Stimulated activated CD8-positive, alpha-beta memory T cell treated with anti-CD3 and anti-CD28 coated beads, Interleukin-15, amount 100 ng/mL, for 24 hours (primary cell): Measurements from ENCODE around the gene KRT24.
"Not testable (repeated sequence)": the region's sequence is repeated elsewhere in the genome, so short reads cannot be mapped to it uniquely, and the experiment has no call there.

Source experiments
- DNase-seq: peaks from one replicate; pipeline ENCODE4 v3.0.0-alpha.2; 2020; ENCODE audit warnings: low read depth

KRT24 gene

DNA sequence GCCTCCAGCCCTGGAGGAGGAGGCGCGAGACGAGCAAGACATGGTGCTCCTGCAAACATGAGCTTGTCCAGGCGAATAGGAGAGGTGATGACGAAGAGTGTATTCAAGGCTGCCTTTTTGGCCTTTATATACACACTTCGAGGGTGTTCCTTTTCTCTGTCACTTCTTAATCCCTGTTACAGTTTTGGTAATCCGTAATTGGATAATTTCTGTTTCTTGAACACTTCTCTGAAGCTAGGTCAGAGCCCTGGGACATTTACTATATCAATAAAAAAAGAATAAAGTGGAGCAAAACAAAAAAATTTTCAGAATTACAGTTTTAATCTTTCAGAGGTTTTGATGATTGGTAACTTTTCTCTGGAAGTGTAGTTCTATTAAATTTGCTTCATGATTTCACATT, at the start of gene KRT24:
TSS of gene KRT24 (minus strand) at position 101 of the 400 bp plus-strand sequence. CDS start at position 42, 59 bp downstream.
- DNase-seq, result no peak

- no peak for DNase-seq
Observed at GRCh38 chr17:40751065-40751464, 47.5 kb upstream of the KRT24 start.

DNA sequence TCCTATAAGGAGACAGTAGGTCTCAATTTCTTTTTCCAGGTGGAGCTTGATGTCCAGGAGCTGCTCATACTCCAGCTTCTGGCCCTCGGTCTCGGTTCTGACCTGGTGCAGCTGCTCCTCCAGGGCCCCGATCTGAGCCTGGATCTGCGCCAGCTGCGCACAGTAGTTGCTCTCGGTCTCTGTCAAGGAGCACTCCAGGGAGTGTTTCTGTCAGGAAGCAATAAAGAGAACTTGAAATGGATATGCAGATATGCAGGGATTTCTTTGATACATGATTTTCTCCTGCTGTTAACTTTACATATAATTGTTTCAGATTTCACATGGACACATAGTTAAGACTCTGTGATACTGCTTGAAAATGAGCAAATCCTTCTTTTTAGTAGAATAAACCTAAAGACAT, 46.8 kb upstream of the KRT24 start:
- no peak for DNase-seq

DNA sequence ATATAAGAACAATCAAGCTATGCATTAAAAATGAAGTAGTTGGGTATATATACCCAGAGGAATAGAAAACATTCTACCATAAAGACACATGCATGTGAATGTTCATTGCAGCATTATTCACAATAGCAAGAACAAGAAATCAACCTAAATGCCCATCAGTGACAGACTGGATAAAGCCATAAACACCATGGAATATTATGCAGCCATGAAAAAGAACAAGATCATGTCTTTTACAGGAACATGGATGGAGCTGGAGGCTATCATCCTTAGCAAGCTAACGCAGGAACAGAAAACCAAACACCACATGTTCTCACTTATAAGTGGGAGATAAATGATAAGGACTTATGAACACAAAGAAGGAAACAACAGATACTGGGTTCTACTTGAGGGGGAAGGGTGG, 45.1 kb upstream of the KRT24 start:
- not testable (repeated sequence) for DNase-seq

GRCh38 chr17:40738553-40738952, 35.0 kb upstream of the KRT24 start:
- no peak for DNase-seq

DNA sequence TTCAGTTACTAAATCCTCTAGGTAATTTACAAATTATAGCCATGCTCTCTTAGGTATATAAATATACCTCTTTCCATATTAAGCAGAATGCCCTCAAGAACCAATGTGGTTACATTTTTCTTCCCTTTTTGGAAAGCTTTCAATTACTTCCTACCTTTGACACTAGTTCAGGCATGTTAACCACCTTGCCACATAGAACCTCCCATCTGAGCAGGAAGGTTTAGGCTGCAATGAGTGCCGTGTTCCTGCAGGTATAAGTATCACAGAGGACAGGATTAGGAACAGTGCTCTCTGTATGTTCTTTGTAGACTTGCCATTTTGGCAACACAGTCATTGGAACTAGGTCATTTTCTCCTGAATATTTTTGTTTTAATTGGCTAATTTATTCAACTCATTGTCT, 31.5 kb upstream of the KRT24 start:
- DNase-seq, result no peak

- no peak for DNase-seq
Observed at GRCh38 chr17:40734018-40734417, 30.5 kb upstream of the KRT24 start.

GRCh38 chr17:40730970-40731369, 27.4 kb upstream of the KRT24 start:
- no peak for DNase-seq

DNA sequence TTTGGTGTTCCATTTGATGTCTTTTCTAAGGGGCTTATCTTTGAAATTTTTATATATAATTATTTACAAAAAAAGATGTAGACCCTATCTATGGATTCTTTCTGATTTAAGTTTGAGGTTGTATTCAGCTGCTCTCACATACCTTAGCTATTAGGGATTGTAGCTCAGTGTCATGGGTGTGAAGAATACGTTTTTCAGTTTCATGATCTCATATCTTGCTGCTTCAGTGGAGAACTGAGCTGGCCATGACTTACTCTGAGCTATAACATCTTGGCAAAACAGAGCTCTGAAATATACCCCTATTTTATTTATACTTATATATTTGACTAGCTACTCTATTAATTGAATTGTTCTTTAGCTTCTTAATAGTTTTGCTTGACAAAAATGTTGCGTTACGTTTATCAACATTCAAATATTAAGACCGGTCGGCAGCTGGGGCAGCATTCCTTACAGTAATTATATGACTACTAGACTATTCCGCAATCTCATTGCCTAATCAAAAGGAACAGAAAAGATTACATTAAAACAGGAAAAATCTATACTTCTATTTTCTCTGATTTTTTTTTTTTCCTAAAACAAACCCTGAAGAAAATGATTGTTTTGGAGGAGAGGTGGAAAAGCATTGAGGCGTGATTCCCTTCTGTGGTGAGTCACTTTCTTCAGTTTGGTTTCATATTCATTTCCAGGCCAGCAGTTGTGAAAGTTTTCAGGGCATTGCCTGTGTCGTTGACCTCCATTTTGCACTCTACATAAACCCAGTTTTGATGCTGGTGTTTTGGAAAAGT, 24.1 kb upstream of the KRT24 start:
- no peak for DNase-seq

DNA sequence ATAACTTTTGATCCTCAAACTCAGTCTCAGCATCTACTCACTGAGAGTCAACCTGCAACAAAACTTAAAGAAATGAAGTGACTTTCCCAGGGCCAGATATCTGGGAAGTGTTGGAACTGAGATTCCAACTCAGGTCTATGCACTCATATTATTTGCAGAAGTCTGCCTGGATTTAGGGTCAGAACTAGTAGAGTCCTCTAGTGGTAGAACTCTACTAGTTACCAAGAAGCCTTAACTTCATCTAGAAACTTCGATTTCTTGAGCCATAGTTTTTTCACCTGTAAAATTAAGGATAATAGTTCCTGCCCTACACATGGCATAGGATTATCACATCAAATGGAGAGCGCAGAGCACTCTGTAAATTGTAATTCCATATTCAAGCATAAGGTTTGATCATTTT, 23.4 kb upstream of the KRT24 start:
- DNase-seq, result no peak

- no peak for DNase-seq
Observed at GRCh38 chr17:40724656-40725055, 21.1 kb upstream of the KRT24 start.

DNA sequence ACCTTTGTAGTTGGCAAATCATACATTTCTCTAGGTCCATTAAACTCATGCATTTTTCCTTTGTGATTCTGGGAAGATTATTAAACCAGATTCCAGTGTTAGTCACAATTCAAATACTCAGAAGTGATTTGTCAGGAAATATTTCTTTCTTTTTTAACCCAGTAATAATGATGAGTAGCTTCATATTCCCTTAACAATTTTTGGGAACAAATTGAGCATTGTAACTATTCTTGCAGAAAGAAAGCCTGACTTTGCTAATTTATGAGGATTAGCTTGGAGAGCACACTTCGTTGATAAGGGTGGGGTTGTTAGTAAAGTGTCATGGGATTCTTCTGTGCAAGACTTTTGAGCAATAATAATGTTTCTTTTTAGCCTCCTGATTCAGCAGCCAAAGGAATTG, 18.7 kb upstream of the KRT24 start:
- DNase-seq, result no peak

- DNase-seq, result no peak
Observed at GRCh38 chr17:40720899-40721298, 17.3 kb upstream of the KRT24 start.

- DNase-seq, result no peak
Observed at GRCh38 chr17:40718930-40719329, 15.4 kb upstream of the KRT24 start.

GRCh38 chr17:40717776-40718175, 14.2 kb upstream of the KRT24 start:
- no peak for DNase-seq

GRCh38 chr17:40714473-40714872, 10.9 kb upstream of the KRT24 start:
- DNase-seq, result no peak

- no peak for DNase-seq
Observed at GRCh38 chr17:40707745-40708144, 4.2 kb upstream of the KRT24 start.

DNA sequence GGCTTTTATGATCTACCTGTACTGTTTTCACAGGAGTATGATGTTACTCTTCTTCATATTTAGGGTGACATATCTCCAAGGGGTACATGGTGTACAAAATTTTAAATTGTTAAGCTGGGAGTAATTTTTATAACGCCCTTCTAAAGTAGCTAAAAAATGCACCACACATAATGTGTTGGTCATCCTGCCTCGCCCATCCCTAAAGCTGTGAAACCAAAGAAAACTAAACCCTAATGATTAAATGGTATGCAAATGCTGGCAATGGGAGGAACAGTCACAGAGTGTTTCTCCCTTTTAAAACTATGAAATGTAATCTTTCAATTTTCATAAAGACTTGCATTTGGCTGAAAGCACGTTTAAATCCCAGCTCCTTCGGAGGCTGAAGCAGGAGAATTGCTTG, 2.0 kb upstream of the KRT24 start:
- no peak for DNase-seq

DNA sequence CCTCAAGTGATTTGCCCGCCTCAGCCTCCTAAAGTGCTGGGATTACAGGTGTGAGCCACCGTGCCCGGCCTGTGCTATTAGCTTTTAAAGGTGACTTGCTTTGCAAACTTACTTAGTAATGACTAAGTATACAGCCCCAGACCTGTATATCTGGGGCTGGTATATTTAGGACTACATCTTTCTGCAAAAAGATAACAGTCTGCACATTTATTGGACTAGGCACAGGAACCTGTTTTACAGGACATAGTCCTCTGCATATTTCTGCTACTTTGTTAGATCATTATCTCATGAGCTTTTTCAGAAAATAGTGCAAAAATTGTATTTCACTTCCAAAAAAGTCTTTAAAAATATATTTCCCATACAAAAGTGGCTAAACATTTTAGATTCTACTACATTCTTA, 1.3 kb downstream of the KRT24 start:
- no peak for DNase-seq

DNA sequence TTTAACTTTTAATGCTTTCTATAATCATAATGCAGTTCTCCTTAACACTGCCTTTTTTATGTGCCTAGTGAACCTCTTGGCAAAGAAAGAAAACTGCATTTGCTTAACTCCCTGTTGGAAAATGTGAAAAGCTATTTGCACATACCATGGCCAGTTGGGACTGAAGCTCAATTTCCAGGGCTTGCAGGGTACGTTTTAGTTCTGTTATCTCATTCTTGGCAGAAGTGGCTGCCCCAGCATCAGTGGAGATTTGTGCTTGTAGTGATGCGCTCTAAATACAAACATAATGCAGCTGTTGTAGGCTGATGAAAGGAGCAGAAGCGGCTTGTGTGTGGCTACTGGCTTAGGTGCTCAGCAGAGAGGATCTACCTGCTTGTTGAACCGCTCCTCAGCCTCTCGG, 3.7 kb downstream of the KRT24 start:
- DNase-seq, result no peak

DNA sequence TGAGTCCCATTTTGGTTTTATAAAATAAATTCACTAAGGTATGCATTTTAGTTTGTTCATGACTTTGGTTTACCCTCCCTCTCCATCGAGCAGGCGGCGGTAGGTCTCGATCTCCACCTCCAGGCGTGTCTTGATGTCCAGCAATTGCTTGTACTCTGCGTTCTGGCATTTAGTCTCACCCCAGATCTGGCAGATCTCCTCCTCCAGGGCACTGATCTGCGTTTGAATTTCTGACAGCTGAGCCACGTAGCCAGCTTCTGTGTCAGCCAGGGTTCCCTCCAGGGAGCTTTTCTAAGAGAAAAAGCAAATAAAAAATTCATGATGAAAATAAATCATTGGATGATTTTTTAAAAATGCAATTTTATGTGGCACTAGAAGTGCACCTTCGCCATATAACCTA, 4.2 kb downstream of the KRT24 start:
- no peak for DNase-seq

DNA sequence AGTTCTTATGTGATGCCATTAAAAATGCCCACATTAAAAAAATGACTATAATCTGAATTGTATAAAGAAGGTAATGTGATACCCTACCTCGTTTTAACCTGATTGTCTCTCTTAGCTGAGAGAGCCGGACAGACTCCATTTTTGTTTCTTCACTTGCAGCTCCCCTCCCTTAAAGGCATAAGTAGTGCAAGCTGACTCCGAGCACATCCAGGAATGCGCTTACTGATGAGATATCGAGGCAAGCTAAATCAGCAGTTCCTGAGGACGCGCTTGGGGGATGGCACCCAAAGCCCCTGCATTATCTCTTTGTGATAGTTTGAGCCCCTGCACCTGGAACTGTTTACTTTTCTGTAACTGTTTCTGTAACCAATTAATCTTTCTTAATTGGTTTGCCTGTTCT, 6.3 kb downstream of the KRT24 start:
- DNase-seq, result no peak

GRCh38 chr17:40696651-40697072, 6.9 kb downstream of the KRT24 start:
- DNase-seq, result no peak

DNA sequence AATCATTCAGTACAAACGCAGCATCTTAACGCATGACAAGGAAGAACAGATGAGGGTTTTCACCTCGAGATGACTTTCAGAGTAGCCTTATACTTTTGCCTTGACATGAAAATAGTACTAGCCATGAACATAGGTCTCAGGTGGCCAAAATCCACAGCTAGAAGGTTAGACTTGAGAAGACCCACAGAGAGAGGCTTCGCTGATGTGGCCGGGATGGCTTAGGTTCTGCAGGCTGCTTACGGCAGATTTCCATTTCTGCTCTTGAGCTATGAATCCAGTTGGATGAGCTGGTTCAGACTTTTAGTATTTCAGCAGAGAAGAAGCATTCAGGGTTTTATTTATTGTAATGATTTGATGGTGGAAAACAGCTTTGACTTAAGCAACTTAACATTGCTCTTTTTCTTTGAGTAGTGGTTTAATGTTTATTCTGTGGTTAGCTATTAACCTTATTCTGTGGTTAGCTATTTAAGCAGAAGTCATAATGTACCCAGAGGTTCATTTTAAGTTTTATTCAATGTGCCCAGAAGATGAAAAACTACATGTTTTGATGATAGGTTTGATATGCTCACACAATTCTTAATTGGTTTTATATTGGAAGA, 7.6 kb downstream of the KRT24 start:
- no peak for DNase-seq
